ENCODE data around the gene TSHZ2. TPM values are rescaled to one million over a fixed set of nuclear protein-coding genes. Genes with fewer than 3 reads are reported as not detected.

Gene TSHZ2
- total RNA-seq, 1 experiment from 2014 or later = 0.07 TPM

DNA sequence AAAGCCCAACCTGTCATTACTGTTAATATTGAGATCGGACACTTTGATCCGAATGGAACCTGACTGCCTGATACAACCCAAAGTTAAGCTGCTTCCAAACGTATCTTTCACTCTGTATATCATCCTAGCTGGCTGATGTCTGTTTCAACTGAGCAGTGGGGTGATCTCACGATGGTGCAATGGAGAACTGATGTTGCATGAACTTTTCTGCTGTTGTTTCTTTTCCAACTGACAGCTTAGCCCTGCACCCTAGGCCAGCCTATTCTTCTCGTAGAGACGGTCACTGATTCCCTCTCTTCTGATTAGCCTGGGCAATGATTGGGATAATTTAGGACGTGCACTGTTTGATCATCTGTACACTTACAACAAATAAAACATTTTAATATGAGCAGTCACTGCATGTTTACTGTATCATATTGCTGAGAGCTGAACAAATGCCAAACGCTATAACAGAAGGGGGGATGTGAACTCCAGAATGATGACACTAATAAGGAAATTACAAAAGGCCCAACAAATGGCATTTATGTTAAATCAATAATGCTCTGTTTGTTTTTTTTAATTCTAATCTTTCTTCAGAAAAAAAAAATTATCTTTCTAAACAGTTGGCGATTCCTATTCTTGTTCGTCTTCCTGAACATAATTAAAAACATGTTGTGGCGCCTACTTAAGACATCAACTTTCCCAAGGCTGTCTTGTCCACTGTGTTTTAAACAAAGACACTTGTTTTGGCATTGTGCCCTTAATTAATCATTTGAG, 436.7 kb downstream of the TSHZ2 start:
- H2BK5ac ChIP-seq (ENCODE audit: insufficient read length, low read length) = no peak overlapping the region
- no peak overlapping the region for H2AFZ ChIP-seq (ENCODE audit: low read length)
- no peak overlapping the region for H3K27ac Mint-ChIP-seq
- no peak overlapping the region for H4K8ac ChIP-seq (replicated peaks; ENCODE audit: insufficient read length, low read depth, low read length)
- no peaks in the 10 kb centered on the region for H3K27me3 ChIP-seq (ENCODE audit: insufficient read depth, low read length)
- no peak overlapping the region for H4K91ac ChIP-seq (ENCODE audit: insufficient read length, low read depth, low read length)
- no peak overlapping the region for H3T11ph ChIP-seq (ENCODE audit: low read length)
- H4K20me1 ChIP-seq (ENCODE audit: control insufficient read depth, insufficient read depth, insufficient read length) = no peaks in the 10 kb centered on the region
- H3K4ac ChIP-seq (ENCODE audit: low read depth, low read length) = no peak overlapping the region
- H3K56ac ChIP-seq (ENCODE audit: insufficient read length, low read depth, low read length) = no peak overlapping the region
- no peak overlapping the region for H3K27ac ChIP-seq (ENCODE audit: insufficient read length, low read depth, low read length)
- peaks cover 6% of the 10 kb centered on the region; the same call in 1 of the 2 replicates for H3K27me3 Mint-ChIP-seq (ENCODE audit: low read depth)
- no peaks in the 10 kb centered on the region for H3K79me2 ChIP-seq (ENCODE audit: insufficient read depth, low read length)
- no peak overlapping the region for H2BK12ac ChIP-seq (ENCODE audit: insufficient read length, low read depth, low read length)
- no peak overlapping the region for H3K4me3 Mint-ChIP-seq
- H2BK20ac ChIP-seq (ENCODE audit: low read depth, low read length, poor library complexity, severe bottlenecking) = no peak overlapping the region
- H3K23me2 ChIP-seq (ENCODE audit: insufficient read length, low read depth, low read length, poor library complexity, severe bottlenecking) = peaks cover 4% of the 10 kb centered on the region
- TF ChIP-seq, protein P1, sequence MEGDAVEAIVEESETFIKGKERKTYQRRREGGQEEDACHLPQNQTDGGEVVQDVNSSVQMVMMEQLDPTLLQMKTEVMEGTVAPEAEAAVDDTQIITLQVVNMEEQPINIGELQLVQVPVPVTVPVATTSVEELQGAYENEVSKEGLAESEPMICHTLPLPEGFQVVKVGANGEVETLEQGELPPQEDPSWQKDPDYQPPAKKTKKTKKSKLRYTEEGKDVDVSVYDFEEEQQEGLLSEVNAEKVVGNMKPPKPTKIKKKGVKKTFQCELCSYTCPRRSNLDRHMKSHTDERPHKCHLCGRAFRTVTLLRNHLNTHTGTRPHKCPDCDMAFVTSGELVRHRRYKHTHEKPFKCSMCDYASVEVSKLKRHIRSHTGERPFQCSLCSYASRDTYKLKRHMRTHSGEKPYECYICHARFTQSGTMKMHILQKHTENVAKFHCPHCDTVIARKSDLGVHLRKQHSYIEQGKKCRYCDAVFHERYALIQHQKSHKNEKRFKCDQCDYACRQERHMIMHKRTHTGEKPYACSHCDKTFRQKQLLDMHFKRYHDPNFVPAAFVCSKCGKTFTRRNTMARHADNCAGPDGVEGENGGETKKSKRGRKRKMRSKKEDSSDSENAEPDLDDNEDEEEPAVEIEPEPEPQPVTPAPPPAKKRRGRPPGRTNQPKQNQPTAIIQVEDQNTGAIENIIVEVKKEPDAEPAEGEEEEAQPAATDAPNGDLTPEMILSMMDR (conservative IDR thresholded peaks at IDR 0.05) = no peak
- no peak overlapping the region for H2BK120ac ChIP-seq (ENCODE audit: low read depth, low read length, poor library complexity, severe bottlenecking)
- no peak for DNase-seq
- H3K4me1 Mint-ChIP-seq = peaks cover 17% of the 10 kb centered on the region in 2 experiments
- H3K9ac ChIP-seq (ENCODE audit: extremely low read depth, insufficient read length, low read length) = no peak overlapping the region
- H2AK5ac ChIP-seq (ENCODE audit: insufficient read length, low read length) = no peak overlapping the region
- H4K5ac ChIP-seq (ENCODE audit: insufficient read length, low read depth, low read length) = no peak overlapping the region
- no peak overlapping the region for H3K4me2 ChIP-seq (ENCODE audit: insufficient read depth, insufficient read length, low read length)
- no peak overlapping the region for H3K14ac ChIP-seq (ENCODE audit: insufficient read depth, low read length)
- H3K36me3 Mint-ChIP-seq (ENCODE audit: insufficient read depth in 1 of 3, low read depth in 3 of 3) = no peaks in the 10 kb centered on the region
- no peak overlapping the region for H3K23ac ChIP-seq (ENCODE audit: insufficient read length, low read depth, low read length)
- peaks cover 4% of the 10 kb centered on the region for H3K4me1 ChIP-seq (ENCODE audit: insufficient read depth, low read length)
- H3K79me1 ChIP-seq (ENCODE audit: insufficient read depth, low read depth, low read length, poor library complexity, severe bottlenecking) = no peaks in the 10 kb centered on the region
- H2BK15ac ChIP-seq (ENCODE audit: low read depth, low read length) = no peak overlapping the region
- no CpG with 5 or more reads among the region's 11 CpGs for WGBS (ENCODE audit: extremely low coverage, insufficient read length, low lambda C conversion rate)
- H3K9me3 ChIP-seq (ENCODE audit: control insufficient read depth, low read depth, low read length) = no peaks in the 10 kb centered on the region
- no peak overlapping the region for H3K18ac ChIP-seq (ENCODE audit: insufficient read length, low read depth, low read length)
- H3K9me3 Mint-ChIP-seq = no peaks in the 10 kb centered on the region

All from H9 (cell line).